ENCODE measurements around the gene AFDN.

The AFDN gene

DNA sequence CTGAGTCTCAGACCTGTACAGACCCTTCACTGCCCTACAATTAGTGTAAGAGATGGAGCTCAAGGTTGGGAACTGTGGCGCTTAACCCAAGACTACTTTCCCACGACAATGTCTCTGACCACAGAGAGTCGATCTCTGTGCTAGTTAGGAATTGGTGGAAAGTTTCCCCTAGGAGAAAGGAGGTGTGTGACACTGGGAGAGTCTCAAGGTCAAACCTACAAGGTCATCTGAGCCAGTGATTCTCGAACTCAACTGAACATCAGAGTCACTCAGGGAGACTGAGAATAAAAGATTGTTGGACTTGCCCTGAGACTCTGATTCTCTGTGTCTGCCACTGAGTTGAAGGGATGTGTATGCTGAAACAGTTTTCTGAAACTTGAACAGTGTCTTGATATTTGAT lies 9.7 kb upstream of the AFDN start:
- DNase-seq = no peak

- DNase-seq = no peak
Observed at GRCh38 chr6:167817729-167818128, 9.0 kb upstream of the AFDN start.

DNA sequence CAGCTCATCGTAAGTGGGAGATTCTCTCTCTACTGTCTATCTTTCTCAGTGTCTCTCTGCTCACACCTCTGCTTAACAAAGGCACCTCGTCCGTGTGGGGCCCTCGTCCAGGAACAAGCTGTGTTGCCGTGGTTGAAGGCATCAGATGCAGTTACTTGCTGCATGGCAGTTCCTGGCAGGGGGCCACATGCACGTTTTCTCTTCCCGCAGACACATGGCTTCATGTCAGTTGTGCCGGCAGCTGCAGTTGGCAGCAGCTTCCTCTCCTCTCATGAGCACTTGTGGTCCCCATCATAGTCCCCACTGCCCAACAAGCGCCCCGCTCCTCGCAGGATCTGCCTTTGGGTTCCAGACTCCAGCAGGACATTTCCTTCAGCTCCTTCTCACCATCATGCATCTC lies 7.1 kb upstream of the AFDN start:
- no peak for DNase-seq

- DNase-seq = no peak
Observed at GRCh38 chr6:167820681-167821080, 6.0 kb upstream of the AFDN start.

DNA sequence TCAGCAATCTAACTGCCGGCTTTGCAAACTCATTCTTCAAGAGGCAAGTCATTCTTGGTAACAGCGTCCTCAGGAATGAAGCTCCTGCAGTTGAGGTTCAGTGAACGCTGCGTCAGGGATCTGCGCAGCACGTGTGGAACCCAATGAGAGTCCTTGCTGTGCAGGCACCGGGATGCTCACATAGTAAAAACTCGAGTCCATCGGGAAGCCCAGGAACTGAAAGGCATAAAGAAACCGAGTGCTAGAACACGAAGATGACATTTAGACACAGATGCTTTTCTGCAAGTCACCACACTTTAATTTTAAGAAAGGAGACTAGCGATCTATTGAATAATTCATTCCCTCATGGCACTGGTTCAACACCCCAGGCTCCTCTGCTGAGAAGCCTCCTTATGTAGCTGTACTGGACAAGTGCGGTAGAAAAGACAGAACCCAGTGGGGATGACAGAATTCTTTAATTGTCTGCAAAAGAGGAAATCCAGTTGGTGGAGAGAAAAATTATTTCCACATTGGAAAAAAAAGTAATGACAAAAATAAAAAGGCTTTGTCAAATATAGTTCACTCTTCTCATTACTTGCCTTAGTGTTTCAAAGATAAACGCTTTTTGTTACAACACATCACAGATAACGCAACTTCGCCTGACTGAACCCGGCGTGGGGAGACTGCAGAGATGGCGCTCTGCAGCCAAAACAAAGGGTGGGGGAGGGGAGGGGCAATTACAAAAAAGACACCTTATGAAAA lies 1.9 kb upstream of the AFDN start:
- no peak for DNase-seq

GRCh38 chr6:167825332-167826229 lies 1.1 kb upstream of the AFDN start:
- DNase-seq = peak; percentile 20

GRCh38 chr6:167826230-167826895 lies 348 bp upstream of the AFDN start:
- peak; percentile 55 for DNase-seq

DNA sequence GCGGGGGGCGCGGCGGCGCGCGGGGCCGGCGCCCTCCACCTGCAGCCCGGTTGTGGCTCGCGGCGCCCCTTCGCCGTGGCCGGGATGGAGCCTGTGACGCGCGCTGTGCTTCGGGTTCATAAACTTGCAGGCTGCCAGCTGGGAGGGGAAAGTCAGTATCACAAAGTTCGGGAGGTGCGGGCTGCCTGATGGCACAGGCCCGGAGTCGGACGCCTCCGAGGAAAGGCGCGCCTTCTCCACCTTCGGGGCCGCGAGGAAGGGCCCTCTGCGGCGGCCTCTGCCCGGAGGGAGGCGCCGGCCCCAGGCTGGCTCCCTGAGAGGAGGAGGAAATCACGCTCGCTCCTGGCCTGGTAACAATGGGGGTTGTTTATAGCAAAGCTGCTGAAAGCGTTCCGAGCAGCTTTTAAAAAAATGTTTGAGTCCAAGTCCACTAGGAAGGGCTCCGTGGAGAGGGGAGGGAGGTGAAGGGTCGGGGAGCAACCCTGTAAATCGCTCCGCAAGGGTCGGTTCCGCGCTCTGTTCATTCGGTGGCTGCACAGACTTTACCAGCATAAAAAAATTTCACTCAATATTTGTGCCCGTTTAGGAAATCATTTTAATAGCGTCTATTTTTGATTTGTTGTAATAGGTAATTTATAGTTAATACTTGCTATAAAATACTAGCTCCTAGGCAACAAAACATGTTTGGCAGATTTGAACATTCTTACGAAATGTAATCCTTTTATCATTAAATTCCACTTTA lies 1.0 kb downstream of the AFDN start:
- DNase-seq = peak; percentile 11

- no peak for DNase-seq
Observed at GRCh38 chr6:167828325-167828956, 1.7 kb downstream of the AFDN start.

DNA sequence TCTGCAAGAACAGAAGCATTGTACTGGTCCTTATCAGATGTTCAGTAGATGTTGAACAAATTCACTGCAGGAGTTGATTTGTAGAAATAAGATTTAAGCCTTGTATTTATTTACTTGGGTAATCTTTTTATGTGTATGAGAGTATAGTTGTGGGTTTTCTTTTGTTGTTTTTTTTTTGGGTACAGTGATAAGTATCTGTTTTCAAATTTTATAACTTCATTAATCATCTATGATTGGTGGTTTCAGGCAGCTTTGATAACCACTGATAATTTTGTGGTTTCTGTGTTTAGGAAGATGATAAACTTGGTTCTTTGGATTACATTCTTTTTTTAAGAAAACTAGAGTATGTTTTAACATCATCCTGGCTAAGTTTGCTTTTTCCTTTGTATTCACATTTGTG lies 2.8 kb downstream of the AFDN start:
- DNase-seq = no peak

- no peak for DNase-seq
Observed at GRCh38 chr6:167831281-167831828, 4.6 kb downstream of the AFDN start.

DNA sequence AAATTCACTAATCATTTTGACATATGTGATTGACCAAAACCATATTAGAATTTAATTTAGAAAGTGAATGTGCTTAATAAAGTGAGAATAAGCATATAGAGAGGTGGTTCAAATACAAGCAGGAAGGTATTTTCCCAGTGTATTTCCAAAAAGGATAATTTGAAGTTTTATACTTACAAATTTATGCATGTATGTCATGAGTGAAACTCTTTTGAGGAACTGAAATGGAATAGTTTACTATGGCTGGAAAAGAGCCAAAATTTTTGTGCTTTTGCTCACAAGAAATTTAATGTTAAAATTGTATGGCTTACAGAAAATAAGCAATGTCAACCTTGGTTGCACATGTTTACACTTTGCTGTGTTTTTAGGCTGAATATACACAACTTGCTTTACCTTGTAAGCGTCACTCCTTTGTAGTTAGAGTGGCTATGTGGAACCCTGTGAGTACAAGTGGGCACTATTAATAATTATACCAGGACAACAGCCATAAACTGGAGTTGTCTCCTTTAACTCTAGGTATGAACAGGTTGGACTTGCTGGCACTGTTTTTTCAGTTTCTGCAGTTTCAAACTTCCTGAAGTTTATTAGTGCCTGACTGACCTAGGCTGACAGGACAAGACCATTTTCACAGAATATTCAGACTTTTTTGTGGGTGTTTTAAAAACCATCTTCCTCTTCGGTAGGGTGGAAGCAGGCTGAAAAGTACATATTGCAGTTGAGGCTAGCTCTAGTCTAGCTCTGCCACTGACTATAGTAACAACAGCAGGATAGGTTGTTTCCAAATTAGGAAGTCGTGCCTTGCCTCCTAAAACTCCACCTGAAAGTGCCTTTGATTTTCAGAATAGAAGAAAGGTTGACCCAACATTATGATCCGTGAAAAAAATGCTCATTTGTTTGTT lies 6.0 kb downstream of the AFDN start:
- no peak for DNase-seq

DNA sequence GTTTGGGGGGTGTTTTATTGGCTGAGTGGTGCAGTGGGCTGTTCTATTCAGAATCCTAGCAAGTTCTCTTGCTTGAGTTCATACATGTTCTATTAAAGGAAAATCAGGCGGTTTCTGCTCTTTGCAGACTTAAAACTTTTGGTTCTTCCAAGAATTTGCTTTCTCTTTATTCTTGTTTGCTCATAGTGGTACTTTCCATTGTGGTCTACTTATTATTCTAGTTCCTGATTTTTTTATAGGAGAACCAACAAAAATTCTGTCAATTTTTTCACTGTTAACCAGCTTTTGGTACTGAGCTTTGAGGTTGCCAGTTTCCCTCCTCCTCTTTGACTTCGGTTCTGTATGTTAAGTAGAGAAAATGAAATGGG lies 6.7 kb downstream of the AFDN start:
- DNase-seq = no peak

DNA sequence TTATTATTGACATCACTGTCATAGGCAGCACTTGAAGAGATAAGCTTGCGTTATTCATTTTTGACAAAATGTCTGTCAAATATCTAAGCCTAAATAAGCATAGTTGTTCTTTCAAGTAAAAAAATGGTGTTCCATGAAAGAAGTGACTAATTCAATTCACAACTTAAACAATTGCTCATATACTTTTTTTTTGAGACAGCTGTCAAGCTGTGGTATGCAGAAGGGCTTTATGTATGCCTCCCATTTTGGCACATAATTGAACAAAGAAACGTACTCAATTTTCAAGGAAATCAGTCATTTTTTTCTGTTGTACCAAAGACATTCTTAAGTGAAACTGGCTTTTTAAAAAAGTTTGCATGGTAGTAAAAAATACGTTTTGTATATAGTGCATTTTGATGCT lies 8.5 kb downstream of the AFDN start:
- DNase-seq = no peak

GRCh38 chr6:167836721-167837120 lies 10.0 kb downstream of the AFDN start:
- DNase-seq = no peak

DNA sequence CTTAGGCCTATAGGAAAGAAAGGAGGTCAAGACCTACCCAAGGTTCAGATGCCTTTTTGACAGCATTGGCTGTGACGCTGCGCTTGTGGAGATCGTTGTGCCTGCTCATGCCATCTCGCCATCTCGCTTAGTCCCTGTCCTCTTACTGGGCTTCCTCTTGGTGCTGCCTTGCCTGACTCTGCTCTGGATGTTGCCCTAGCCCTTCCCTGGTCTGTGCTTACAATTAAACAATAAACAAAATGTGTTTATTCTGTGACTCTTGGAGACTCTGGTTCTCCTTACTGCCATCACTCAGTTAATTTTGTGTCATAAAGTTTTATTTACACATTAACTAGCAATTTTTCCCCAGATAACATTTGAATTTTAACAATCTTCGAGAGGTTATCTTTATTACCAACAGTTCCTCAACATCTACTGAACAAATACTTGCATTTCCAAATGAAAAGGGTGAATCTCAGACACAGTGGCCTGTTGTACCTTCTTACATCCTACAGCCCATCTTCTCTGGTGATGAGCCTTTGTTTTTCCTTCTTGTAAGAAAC lies 11.6 kb downstream of the AFDN start:
- DNase-seq = no peak

DNA sequence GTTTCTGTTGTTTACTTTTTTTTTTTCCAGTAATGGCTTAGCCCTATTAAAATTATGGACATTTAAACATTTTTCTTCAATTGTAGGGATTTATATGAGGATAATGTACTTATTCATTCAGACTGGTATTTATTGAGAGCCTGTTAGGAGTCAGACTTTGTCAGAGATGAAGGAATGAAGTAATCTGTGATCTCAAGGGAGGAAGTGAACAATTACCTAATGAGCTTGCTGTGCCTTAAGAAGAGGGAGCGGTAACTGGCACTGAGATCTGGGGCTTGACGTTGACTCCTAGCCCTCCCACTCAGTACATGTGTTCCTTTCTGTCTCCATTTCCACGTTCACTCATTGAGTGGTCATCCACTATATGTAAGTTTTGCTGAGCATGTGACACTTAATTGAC lies 12.6 kb downstream of the AFDN start:
- no peak for DNase-seq

- no peak for DNase-seq
Observed at GRCh38 chr6:167839755-167840154, 13.0 kb downstream of the AFDN start.

GRCh38 chr6:167840160-167840525 lies 13.4 kb downstream of the AFDN start:
- DNase-seq = no peak

- DNase-seq = no peak
Observed at GRCh38 chr6:167840526-167841179, 13.9 kb downstream of the AFDN start.
